DMS79 treated with DMSO at 0.1 percent for 48 hours (cell line): ENCODE results near the gene OR2H2.

Experiments used
- DNase-seq: peaks from one replicate; lab custom pipeline; 2025; lab: John Stamatoyannopoulos, UW

The OR2H2 gene

DNA sequence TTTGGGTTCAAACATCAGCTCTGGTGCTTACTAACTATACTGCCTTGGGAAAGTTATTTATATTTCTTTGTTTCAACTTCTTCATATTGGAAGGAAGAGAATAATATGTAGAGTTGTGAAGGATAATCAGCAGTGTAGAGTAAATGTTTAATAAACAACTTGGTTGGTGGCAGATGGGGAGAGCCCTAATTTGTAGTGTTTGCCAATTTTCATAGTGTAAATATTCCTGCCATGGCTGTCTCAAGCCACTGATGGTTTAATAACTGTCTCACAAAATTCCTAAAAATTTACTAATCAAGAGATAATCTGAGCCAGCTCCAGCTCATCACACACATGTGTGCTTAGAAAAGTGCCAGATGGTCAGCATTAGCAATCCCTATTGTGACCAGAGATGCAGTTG, at the start of gene OR2H2:
Gene OR2H2, plus strand, starts transcription at position 301 of the 400 bp plus-strand sequence. CDS start 2,824 bp downstream, outside the sequence.
- no peak for DNase-seq

DNA sequence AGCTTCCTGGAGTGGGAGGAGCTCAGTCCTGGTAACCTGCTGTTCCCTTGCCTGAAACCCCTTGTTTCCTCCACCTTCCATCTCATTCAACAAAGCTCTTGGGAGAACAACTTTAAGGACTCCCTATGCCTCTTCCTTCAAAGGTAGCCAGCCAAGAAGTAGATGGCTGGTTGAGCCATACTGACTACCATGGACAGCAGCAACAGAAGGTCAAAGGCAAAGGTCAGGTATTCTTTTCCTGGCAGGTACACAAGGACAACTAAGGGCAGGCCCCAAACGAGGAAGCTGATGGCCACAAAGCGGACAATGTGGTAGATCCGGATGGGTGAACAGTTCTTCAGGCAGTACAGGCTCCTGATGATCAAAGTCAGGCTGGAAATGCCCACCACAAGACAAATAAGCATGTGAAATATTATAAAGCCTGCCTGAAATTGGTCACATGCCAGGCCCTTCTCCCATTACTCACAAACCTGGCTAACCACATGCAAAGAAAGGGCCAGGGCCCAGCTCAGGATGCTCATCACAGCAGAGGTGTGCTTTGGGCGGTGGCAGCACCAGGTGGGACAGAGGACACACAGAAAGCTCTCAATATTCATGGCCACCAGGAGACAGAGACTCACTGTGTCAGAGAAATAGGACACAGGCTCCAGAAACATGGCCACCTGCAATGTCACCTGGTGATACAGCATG, 47.1 kb upstream of the OR2H2 start:
- no peak for DNase-seq

DNA sequence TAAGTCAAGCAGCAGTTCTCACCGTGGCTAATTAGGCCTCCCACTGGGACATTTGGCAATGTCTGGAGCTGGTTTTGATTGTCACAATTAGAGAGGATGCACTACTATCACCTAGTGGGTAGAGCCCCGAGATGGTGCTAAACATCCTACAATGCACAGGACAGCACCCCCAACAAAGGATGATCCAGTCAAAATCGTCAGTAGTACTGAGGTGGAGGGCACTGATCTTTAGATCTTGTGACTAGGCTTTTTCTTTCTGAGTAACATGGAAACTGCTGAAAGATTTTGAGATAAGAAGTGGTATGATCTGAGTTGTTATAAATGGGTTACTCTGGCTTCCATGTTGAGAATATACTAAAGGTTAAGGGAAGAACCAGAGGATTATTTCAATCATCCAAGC, 37.3 kb upstream of the OR2H2 start:
- no peak for DNase-seq

DNA sequence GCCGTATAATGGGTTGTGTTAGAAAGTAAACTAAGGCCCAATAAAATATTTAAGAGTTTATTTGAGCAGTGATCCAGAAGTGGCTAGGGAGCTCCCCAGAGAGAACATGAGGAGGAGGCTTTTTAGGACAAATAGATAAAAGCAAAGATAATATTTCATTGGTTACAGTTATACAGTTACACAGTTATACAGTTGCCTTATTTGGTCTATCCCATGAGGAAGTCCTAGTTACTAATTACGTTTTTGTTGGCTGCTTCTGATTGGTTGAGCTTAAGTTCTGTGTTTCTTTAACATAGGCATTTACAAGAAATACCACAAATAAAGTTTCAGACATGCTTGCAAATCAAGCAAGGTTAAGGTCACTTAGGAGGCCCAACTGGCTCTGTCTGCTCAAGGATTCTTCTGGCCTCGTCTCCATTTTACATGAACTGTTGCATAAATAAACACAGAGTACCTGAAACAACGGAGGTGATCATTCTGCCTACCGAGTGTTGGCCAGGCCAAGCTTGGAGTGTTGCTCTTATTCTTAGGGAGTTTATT, 32.3 kb upstream of the OR2H2 start:
- no peak for DNase-seq

DNA sequence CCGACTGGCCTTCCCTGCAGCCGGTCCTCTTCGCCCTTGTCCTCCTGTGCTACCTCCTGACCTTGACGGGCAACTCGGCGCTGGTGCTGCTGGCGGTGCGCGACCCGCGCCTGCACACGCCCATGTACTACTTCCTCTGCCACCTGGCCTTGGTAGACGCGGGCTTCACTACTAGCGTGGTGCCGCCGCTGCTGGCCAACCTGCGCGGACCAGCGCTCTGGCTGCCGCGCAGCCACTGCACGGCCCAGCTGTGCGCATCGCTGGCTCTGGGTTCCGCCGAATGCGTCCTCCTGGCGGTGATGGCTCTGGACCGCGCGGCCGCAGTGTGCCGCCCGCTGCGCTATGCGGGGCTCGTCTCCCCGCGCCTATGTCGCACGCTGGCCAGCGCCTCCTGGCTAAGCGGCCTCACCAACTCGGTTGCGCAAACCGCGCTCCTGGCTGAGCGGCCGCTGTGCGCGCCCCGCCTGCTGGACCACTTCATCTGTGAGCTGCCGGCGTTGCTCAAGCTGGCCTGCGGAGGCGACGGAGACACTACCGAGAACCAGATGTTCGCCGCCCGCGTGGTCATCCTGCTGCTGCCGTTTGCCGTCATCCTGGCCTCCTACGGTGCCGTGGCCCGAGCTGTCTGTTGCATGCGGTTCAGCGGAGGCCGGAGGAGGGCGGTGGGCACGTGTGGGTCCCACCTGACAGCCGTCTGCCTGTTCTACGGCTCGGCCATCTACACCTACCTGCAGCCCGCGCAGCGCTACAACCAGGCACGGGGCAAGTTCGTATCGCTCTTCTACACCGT, 31.5 kb upstream of the OR2H2 start:
- DNase-seq = no peak

DNA sequence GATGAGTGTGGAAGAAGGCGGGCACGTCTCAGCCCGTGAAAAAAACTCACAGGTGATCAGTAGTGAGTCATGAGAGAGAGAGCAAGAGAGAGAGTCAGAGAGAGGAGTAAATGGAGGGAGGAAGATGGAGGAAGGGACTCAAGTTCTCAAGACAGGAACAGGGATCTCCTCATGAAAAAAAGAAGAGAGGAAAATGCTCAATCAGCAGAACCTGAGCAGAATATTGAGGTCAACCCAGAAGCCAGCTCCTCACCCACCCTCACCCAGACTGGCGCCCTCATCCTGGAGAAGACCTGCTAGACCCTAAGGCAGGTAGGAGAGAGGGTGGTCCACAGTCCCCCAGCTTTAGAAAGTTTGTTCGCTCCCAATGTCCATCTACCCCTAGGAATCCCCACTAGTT, 30.2 kb upstream of the OR2H2 start:
- DNase-seq = no peak

DNA sequence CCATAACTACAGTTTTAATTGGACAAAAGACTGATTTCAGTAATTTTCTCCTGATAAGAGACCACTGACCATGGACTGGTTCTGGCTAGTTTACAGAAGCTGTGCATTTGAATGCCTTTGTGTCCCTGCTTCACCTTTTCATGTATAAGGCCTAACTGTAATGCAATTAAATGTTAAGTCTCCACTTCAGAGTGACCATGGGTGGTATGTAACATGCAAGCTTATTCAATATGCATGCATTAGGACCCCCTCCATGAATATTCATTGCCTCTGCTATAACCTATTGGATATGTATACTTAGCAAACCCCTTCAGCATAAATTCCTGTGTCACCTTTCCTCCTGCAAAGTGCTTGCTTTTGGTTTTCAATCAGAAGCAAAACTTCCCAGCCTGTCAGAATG, 27.6 kb upstream of the OR2H2 start:
- DNase-seq = no peak

DNA sequence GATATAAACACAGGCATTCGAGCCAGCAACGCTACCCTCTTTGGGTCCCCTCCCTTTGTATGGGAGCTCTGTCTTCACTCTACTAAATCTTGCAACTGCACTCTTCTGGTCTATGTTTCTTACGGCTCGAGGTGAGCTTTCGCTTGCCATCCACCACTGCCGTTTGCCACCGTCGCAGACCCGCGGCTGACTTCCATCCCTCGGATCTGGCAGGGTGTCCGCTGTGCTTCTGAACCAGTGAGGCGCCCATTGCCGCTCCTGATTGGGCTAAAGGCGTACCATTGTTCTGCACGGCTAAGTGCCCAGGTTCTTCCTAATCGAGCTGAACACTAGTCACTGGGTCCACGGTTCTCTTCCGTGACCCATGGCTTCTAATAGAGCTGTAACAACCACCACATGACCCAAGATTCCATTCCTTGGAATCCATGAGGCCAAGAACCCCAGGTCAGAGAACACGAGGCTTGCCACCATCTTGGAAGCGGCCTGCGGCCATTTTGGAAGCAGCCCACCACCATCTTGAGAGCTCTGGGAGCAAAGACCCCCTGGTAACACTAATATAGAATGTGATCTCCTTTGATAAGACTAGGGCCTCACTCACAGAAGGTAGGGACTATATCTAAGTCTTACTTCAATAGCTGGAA, 26.4 kb upstream of the OR2H2 start:
- no peak for DNase-seq

DNA sequence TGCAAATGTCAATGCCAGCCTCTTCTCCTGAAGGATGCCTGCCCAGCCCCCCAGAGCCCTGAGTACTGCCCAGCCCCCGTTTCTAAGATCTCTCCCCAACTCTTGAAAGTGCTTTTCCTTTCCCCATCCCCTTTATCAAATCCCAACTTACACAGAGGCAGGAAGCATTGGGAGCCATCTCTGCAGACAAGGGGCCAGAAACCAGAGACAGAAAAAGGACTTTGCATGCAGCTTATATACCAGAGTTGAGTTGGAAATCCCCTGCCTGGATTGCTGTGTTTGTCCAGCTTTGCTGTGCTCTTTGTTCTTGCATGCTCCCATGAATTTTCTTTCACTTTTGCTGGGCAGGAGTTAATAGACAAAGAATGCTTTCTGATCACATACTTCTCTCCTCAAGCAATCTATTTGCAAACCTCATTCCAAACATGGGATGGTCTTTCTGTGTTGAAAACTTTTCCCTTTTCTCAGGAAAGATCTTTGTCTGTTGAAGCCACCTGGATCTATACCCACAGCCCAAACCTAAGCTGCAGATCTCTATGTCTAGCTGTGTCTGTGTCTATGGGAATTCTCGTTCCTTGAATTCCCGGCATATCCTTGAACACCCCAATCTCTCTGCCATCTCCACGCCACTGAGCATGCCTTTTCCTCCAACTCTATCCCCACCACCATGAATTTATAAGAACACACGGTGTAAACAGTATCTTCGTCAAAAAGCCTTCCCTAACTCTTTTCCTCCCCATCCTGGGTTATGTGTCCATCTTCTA, 25.2 kb upstream of the OR2H2 start, which contains the start of gene UBD:
Gene UBD, minus strand, starts transcription at position 209 of the 764 bp plus-strand sequence. Its CDS starts 31 bp downstream, at position 178.
- DNase-seq = no peak

DNA sequence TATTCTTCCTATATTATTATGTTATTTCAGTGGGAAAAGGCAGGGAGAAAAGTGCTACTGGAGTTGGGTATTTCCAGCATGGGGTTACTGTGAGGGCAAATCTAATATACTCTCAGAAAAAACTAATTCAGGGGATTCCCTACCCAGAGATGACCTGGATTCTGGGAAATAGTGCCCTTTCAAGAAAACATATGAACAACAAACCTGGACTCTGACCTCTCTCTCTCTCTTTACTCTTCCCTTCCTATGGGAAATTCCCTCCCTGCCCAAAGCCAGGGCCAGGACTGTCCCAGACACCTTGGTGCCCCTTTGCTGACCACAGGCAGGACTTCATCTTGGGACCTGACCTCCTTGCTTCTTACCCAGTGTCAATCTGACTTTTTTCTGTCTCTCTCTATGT, 23.8 kb upstream of the OR2H2 start:
- DNase-seq = no peak

DNA sequence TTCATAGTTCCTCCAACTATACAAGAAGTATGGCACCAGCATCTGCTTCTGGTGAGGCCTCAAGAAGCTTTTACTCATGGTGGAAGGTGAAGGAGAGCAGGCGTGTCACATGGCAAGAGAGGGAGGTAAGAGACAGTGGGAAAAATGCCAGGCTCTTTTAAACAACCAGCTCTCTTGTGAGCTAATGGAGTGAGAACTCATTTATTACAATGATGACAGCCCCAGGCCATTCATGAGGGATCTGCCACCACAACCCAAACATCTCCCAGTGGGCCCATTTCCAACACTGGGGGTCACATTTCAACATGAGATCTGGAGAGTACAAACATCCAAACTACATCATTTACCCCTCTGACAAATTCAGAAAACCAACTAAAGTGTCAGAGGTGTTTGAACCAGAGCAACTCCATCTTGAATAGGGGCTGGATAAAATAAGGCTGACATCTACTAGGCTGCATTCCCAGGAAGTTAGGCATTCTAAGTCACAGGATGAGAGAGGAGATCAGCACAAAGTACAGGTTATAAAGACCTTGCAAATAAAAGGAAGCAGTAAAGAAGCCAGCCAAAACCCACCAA, 23.2 kb upstream of the OR2H2 start:
- DNase-seq = no peak

DNA sequence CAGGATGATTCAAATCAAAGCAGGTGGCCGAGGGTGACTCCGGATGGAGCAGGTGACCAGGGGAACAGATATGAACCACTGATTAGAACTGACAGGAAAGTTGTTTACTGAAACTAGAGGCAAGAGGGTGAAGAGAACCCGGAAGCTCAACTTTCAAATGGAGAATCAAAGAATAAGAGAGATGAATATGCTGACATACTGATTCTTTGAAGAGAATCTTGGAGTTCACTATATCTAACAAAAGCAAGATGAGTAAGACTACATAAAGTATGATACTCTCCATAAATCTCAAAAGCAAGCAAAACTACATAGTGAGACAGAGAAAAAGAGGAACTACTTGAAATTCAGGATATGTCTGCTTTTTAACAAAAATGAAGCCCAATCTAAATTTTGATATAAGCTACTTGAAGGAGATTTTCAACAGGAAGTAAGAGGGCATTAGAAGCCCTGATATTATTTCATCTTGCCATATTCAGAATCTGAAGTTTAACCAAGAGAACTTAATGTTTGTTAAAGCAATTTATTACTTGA, 21.4 kb upstream of the OR2H2 start:
- DNase-seq = no peak

DNA sequence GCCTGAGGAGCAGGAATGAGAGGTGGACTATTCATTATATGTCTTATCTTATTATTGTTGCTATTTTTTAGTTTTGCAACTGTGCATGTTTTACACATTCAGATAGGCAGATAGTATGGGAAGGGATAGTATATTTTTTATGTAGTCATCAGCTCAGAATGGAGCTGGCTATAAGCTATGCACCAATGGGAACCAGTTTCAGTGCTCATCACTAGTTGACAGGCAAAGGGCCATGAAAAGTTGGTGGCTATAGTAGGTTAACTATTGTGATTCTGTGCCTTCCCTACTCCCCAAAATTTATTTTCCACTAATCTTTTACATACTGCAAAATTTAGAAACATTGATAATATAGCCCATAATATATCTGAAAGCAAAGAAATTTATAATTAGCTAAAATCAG, 20.0 kb upstream of the OR2H2 start:
- DNase-seq = no peak

DNA sequence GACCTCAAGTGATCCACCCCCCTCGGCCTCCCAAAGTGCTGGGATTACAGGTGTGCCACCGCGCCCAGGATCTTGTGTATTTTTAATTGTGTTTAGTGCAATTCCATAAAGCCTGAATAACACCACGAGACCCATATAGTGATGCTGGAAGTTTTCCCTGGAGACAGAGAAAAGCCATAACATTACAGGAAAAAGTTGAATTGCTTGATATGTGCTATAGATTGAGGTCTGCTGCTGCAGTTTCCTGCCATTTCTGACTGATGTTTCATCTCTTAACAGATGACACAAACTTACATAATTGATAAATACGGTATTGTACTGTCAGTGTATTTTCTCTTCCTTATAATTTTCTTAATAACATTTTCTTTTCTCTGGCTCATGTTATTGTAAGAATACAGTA, 18.1 kb upstream of the OR2H2 start:
- DNase-seq = no peak

DNA sequence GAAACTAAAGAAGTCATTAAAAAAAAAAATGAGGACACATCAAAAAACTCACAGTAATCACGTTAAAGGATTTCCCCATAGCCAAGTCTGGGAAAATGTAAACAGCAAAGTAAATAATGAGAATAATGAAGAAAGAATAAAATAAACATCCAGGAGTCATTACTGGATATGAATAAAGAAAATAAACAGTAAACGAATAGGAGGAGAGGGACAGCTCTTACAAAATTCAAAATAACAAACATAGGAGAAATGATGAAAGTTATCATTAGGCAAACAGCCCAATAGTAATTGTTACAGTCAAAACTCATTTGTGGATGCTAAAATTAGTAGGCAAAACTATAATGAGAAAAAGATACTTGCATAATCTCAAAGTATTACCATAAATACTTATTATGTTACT, 17.4 kb upstream of the OR2H2 start:
- DNase-seq = no peak

DNA sequence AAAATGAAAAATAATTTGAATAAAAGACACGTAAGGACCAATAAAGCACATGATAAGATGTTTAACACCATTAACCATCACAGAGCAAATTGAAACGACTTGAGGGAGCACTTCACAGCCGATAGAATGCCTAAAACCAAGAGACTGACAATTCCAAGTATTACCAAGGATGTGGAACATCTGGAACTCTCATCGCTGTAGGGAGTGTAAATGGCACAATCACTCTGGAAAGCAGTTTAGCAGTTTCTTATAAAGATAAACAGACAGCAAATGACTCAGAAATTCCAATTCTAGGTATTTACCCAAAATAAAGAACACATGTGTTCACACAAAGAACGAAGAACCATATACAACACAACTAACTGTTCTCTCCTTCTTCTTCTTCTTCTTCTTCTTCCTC, 16.9 kb upstream of the OR2H2 start:
- DNase-seq = no peak

DNA sequence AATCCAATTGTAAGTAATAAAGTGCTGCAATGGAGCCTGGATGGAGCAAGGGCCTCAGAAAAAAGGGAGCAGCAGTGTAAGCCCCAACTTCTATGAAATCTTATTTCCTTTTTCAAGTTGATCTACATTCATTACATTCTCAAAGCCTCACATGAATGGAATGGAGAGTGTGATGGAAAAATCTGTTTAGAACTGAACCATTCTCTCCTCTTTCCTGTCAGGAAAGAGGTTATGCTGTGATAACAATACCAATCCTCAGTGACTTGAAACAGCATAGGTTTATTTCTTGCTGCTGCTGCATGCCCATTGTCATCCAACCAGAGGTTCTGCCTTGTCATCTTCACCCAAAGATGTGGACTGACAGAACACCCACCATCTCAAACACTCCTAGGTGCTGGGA, 8.9 kb upstream of the OR2H2 start:
- DNase-seq = no peak

DNA sequence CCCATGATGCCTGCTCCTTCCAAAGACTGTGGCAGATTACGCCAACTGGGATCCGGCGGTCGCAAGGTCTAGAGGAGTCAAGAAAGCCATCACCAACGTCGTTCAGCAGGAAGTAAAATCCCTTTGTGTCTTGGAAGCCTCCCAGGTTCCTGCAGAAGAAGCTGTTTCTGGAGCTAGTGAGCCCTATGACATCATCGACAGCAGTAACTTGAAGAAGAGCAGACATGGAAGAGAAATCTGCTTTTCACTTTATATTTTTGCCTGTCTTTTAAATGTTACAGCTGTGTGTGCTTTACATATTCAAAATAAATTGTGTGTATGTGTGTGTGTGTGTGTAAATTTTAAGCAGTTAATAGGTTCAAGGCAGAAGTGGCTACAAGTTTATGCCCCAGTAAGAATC, 7.4 kb upstream of the OR2H2 start:
- no peak for DNase-seq

DNA sequence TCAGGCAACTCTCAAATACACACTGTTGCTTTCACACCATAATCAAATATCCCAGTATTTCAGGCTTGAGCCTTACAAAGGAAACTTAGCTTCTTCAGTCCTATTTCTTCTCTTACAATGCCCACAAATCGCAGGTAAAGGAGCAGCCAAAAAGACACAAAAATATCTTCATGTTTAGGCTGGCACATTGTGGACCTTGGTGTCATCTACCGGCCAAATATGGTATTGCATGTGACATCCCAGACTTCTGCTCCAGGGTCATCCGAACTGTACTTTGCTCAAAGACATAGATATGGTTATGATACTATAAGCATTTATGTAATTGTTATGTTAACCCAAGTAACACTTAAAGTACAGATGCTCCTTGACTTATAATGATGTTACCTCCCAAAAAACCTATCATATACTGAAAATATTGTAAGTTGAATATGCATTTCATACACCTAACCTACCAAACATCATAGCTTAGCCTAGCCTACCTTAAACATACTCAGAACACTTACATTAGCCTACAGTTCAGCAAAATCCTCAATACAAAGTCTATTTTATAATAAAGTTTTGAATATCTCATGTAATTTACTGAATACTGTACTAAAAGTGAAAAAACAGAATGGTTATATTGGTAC, 4.6 kb downstream of the OR2H2 start:
- DNase-seq = peak; percentile 56

DNA sequence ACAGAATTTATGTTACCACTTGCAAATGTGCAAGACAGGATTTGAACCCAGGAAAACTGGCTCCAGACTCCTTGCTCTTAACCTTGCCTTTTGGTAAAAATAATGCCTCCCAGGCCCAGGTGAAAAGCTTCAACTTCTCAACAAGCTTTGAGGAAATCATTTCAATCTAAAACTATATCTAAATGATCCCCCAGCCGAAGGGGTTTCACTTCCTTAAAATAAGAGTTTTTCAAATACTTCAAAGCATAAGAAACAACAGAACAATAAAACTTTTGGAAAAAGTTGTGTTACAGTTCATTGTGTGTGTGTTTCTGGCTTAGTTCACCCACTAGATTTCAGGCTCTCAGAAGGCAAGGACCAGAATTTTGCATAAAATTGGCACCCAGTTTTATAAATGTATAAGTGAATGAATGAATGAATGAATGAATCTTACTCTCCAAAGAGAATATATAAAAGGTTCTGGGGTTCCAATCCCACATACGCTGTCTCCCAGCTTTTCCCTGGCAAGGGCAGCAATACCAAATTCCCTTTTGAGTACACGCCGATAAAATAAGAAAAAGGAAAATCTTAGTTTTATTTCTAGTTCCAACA, 5.4 kb downstream of the OR2H2 start:
- no peak for DNase-seq

DNA sequence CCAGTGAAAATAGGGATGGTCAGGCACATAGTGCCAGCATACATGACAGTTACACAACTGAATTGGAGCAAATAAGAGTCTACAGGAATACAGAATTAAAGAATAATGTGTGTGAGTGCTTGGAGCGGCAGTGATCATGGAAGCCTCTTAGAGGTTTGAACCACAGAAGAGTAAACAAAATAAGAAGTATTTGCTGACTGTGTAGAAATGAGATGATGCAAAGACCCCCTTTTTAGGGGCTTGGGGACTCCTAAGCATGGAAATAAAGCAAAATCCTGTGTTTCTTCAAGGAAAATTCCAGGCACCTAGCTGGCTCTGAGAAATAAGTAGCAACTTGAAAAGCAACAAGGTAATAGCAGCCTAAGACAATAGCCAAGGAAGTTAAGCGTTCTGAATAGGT, 6.8 kb downstream of the OR2H2 start:
- DNase-seq = no peak
